Measurements from ENCODE around the gene SLC5A9.

SLC5A9 gene

DNA sequence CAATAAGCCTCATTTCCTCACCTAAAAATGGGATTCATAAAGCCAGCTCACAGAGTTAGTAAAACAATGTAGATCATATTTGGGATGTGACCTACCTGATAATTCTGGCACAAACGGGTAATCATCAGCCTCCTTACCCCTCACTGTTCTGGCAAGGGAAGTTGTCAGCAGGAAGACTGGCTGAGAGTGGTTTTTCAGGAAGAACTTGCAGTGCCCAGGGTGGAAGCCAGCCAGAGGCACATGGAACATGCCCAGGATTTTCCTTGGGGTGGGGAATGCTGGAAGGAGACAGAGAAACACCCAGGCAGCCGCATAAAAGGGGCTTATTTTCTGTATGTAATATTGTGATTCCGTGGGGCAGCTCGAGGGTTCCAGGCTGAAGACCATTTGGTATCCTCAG lies 7.7 kb upstream of the SLC5A9 start:
- no peak for DNase-seq

DNA sequence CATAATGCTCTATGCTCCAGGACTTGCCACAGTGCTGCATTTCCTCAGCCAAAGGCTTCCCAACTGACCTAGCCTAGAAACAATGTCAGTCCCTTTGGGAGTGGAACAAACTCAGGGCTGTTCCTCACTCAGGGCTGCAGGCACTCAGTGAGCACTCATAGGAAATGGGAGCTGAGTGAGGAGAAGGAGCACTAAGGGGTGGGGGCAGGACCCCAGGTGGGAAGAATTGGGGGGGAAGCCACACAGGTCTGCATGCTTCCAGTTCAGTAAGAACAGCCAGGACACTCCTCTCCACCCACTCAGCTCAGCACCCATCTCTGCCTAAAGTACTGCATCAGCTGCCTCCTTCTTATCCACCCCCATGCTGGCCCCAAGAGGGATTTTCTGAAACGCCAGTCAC lies 7.3 kb upstream of the SLC5A9 start:
- DNase-seq = no peak

DNA sequence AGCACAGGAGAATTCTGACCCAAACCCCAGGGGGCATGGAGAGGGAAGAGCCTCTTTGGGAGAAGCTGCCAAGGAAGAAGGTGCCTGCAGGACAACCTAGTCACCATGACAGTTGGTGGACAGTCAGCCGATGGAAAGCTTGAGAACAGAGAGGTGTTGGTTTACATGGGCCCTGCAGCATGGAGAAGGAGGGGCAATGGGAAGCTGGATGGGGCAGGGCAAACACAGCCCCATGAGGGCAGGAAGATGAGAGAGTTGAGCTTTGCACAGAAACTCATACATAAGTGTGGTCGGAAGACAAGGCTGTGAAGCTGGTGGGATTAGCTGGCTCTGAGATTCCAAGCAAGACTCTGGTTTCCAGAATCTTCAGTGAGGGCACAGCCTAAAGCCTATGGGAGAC lies 6.6 kb upstream of the SLC5A9 start:
- no peak for DNase-seq

DNA sequence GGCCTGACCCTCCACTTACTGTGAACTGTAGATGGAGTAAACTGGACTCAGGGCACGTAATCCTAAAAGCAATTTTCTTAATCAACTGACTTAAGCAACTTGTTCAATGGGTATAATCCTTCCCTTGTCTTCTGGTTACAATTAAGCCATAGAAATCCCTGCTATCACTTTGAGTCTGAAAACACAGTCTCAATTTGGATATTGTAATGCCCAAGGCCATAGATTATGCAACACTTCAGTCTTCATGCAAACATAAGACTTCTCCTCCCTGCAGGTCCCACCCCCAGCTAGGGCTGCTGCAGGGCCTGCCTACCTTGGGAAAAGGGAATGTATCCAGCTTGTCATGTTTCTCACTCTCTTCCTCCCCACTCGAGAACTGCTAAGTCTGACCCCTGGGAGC lies 6.2 kb upstream of the SLC5A9 start:
- DNase-seq = no peak

DNA sequence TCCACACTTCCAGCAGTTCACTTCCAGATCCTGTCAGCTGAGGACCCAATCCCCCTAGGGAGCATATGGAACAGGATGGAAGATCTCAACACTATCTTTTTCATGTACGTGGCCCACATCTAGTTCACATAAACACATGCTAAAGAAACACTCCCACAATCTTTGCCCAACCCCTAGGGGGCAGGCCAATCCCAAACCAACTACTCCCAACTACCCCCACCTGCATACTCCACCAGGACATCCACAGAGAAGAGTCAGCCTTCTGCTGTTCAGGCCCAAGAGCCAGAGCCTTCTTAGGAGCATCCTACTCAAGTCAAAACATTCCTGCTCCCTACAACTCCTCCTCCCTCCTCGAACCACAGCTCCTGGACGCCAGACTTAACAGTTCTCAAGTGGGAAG lies 5.6 kb upstream of the SLC5A9 start:
- DNase-seq = no peak

DNA sequence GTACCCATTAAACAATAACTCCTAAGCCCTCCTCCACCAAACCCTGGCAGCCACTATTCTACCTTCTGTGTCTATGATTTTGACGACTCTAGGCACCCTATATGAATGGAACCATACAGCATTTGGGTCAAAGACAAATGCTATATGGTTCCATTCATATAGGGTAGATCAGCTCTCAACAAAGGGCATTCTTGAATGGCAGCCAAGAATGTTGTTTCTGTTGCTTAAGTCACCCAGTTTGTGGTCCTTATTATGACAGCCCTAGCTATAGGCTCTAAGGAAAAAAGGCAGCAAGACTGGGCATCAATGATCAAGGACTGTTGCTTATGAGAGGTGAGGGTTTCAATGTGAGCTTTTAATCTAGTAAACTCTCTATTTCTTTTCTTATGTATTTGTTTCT lies 4.7 kb upstream of the SLC5A9 start:
- no peak for DNase-seq

DNA sequence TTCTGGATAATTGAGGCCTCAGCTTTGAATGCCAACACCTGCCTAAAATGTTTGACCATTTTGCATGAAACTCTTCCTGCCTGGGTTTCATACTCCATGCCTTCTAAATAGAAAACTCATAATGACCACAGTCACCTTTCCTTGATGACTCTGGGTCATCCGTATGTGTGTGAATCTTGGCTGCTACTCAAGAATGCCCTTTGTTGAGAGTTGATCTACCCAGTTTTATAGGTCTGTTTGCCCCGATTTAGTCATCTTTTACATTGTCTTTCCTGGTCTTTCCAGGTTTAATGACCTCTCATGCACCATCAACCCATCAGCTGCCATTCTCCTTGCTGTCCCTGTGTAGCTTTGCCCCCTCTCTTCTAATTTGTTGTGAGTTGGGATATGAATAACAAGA lies 2.7 kb upstream of the SLC5A9 start:
- DNase-seq = no peak

DNA sequence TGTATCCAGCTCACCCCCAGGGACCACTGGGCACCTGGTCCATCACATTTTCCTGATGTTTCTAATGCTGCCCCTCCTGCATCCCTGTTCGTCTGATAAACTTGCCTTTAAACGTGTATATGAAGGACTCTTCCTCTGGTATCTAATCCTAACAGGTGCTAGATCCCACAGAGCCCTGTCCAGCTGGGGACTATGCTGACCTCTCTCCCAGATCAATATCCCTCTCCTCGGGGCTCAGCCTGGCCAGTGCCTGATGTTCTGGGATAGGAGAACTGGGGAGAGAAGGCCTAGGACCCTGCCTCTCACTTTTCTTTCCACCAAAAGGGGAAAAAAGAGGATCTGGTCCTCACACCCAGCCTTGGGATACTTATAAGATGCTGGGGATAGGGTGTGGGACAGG lies 1.4 kb upstream of the SLC5A9 start:
- no peak for DNase-seq

DNA sequence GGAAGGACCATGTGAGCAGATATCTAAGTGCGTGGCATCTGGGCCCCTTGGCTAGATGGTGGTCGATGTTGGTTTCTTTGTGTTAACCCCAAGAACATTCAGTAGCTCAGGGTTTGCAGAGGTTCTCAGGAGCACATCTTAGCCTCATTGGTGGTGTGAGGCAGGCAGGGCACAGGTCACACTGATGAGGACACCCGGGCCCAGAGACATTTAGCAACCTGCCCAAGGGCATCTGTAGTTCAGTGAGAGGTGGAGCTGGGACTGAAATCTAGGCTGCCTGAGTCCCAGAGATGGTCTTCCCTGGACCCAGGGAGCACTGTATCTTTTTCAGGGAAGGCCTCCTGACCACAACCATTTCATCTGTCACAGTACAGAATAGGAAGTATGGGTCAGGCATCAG lies 859 bp upstream of the SLC5A9 start:
- no peak for DNase-seq

DNA sequence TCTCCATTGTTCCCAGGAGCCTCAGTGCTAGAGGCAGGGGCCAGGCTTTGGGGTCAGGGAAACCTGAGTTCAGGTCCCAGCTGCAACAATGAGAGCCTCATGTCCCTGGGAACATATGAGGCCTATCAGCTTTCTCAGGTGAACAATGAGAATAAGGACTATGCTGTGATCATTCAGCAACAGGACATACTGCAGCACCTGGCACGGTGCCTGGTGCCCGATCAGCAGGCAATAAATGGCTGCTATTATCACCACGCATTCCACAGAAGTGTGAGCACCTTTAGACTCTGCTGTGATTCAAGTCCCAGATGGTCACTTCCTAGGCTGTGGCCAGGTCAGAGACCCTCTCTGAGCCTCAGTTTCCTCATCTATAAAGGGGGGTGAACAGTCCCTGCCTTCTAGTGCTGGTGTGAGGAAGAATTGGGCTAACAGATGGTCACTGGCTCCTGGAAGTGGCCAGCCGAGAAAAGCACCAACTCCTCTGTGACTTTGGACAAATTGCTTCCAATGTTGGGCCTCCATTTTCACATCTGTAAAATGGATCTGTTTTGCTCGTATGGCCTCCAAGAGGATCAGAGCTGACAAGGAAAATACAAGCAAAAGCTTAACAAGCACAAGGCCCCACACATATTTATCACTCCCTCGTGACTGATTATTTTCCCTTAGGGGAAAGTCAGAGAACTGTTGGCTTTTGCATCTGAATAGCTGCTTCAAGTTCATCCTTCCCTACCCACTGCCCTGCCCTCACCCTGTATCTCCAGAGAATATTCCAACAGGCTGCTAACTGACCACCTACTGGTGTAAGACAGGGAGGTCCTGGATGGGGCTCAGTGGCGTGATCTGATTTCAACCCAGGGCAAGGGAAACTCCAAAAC lies 1.1 kb downstream of the SLC5A9 start:
- DNase-seq = no peak

DNA sequence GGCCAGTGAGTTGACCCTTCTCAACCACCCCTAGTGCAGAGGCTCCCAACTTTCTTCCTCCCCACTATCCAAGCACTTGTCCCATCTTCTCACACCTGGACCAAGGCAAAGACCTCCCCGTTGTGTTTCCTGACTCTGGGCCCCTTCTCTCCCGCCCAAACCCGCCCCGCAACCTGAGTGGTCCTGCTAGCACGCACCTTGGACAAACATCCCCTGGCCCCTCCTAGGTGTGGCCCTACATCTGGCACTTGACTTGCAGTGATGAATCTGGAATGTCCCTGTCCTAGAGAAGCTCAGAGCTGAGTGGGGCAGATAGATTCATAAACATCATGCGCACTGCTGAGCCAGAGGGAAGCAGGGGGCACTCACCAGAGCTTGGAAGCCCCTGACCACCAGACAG lies 2.3 kb downstream of the SLC5A9 start:
- no peak for DNase-seq

DNA sequence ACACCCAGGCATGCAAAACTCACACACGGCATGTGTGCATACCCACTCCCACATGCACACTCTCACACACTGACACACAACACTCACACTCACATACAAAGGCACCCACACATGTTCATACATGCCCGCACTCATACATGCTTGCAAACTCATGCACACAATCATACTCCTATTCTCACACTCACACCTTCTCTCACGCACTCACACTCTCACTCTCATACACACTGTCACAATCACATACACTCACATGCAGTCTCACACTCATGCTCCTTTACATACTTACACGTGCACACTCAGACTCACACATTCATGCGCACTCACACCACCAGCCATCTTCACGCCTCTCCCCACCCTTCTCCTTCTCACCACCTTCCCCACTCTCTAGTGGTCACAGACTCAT lies 3.1 kb downstream of the SLC5A9 start:
- DNase-seq = no peak

DNA sequence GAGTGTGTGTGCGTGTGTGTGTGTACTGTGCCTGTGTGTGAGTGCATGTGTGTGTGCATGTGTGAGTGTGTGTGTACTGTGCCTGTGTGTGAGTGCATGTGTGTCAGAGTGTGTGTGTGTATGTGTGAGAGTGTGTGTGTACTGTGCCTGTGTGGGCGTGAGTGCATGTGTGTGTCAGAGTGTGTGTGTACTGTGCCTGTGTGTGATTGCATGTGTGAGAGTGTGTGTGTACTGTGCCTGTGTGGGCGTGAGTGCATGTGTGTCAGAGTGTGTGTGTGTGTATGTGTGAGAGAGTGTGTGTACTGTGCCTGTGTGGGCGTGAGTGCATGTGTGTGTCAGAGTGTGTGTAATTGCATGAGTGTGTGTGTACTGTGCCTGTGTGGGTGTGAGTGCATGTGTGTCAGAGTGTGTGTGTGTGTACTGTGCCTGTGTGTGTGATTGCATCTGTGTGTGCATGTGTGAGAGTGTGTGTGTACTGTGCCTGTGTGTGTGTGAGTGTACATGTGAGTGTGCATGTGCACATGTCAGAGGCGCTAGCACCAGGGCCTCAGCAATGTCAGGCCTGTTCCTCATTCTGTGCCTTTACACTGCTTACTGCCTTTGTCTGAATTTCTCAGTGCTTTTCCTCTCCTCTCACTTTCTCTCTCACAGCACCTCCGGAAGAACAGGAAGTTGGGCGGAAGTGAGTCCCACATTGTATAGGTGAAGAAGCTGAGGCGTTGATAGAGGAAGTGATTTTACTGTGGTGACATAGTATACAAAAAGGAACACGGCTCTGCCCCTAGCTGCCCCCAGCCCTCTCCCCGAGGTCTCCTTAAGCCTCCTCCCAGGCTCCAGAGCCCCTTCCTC lies 4.9 kb downstream of the SLC5A9 start:
- peak; percentile 30 for DNase-seq

DNA sequence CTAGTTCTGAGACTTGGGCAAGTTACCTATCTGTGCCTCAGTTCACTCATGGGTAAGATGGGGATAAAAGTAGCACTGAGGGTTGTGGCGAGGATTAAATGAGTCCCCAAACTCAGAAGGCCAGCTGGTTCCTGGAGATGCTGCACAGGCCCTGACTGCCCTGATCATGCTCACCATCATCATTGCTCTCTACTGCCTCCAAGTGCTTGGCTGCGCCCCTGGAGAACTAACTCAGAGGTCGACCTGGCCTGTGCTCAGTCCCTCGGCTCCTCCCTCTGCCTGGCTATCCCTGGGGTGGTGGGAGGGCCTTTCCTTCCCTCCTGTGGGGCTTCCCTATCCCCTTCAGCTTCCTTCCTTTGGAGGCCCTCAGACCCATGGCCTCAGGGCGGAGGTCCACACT lies 5.6 kb downstream of the SLC5A9 start:
- no peak for DNase-seq

DNA sequence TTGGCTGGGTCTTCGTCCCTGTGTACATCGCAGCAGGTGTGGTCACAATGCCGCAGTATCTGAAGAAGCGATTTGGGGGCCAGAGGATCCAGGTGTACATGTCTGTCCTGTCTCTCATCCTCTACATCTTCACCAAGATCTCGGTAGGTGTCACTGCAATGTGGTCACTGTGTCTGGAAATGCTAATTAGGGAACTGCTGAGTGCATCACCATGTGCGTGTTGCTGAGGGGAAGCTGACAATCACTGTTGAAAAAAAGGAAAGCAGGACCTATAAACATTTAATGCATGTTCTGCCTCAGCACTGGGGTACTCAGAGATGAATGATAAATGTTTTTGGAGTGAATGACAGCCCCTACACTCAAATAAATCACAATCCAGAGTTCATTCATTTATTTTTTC lies 6.8 kb downstream of the SLC5A9 start:
- DNase-seq = no peak

DNA sequence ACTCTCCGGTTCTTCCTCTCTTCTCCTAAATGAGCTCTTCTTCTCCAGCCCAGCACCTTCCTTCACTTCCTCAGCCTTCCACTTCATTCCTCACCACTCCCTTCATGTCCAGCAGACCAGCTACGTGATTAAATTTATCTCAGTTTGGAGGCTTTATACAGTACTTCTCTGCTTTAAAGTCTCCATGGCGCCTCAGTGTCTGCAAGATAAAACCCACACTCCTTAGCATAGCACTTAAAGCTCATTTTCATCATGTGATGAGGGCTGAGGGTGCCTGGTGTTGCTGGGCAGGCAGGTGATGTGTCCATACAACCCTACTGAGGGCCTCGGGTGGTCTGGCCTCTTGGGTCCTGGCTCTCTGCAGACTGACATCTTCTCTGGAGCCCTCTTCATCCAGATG lies 7.7 kb downstream of the SLC5A9 start:
- DNase-seq = no peak

DNA sequence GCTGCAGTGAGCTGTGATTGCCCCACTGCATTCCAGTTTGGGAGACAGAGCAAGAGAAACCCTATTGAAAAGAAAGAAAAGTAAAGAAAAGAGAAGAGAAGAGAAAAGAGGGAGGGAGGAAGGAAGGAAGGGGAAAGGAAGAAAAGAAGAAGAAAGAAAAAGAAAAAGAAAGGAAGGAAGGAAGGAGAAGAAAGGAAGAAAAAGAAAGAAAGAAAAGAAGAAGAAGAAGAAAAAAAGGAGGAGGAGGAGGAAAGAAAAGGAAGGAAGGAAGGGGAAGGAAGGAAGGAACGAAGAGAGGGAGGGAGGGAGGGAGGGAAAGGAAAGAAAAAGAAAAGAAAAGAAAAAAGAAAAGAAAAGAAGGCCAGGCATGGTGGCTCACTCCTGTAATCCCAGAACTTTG lies 10.2 kb downstream of the SLC5A9 start:
- DNase-seq = no peak

DNA sequence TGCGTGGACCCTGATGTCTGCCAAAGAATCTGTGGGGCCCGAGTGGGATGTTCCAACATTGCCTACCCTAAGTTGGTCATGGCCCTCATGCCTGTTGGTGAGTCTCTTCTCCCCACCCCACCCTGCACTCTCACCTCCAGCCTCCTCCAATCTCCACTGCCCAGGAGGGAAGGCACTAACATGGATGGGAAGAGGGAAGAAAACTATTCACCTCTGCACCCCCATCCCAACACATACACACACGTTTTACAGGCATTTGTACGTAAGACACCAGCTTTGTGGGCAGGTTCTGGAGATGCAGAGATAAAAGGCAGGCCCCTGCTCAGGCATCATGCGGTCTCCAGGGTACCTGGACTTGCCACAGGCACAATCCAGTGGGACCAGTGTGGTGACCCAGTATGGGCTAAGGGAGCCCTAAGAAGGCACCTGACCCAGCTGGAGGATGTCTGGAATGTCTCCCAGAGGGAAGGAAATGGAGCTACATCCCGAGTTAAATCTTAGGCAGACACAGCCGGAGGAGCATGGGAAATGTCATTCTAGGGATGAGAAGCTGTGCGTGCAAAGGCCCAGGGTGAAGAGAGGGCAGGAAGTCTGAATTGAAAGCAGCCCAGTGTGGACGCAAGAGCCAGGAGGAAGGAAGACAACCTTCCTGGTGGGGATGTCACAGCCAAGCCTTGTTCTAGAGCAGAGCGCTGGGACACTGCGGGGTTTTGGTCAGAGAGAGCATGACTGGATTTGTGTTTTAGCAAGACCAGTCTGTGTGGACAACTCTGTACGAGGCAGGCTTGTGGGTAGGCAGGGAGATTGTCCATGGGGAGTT lies 11.4 kb downstream of the SLC5A9 start:
- DNase-seq = no peak

DNA sequence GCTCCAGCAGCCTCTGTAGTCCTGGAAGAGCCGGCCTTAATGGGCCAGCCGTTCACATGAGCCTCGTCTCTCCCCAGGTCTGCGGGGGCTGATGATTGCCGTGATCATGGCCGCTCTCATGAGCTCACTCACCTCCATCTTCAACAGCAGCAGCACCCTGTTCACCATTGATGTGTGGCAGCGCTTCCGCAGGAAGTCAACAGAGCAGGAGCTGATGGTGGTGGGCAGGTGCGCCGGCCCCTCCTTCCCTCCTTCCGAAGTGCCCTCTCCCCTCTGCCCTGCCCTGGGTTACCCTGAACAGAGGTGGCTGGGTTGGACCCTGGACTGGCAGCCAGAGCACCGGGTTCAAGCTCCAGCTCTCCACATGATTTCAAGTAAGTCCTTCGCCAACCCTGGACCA lies 13.1 kb downstream of the SLC5A9 start:
- DNase-seq = no peak

DNA sequence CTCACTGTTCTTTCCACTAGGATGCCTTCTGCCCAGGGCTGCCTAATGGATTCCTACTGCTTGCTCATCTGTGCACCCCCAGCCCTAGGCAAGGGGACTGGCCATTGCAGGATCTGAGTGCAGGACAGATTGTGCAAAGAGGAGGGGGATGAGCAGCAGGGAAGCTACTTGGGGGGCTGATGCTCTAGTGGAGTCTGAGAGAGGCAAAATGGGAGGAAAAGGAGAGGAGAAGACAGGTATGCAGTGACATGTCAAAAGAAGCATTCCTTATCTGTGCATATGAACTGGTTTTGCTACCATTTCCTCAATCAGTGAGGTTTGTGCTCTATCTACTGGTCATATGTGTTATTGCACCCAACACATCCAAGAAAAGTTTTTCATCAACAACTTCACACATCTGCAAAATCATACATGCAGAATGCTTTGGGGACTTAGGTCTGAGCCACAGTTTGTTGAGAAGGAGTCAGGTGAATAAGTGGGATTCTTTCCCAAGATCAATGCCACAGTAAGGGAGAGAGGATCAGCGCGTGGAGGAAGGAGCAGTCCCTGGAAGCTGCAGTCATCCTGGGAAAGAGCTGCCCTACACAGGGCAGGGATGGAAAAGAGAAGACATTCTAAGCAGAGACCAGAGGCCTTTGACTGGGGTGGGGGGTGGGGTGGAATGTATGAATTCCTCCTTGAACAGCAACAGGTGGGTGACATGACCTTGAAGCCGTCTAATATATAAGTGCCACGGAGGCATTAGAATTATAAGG lies 14.4 kb downstream of the SLC5A9 start:
- DNase-seq = peak; percentile 42

DNA sequence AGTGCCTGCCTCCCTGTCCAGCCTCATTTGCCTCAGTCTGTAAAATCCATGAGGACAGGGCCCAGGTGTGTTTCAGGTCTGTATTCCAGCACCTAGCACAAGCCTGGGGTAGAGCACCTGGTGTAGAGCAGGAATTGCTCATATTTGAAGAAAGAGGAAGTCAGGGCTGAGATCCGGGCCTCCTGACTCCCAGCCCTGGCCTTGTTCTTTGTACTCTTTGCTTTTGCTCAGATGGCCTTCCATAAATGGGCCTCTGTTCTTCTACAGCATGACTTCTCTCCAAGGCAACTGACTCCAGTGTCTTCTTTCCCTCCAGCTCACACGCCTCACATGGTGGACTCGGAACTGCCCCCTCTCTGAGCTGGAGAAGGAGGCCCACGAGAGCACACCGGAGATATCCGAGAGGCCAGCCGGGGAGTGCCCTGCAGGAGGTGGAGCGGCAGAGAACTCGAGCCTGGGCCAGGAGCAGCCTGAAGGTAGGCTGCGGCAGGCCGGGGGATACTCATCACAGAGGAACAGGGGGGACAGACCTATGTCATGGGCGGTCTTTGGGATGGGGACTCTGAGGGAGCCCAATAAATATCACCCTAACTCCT lies 19.7 kb downstream of the SLC5A9 start:
- DNase-seq = no peak

DNA sequence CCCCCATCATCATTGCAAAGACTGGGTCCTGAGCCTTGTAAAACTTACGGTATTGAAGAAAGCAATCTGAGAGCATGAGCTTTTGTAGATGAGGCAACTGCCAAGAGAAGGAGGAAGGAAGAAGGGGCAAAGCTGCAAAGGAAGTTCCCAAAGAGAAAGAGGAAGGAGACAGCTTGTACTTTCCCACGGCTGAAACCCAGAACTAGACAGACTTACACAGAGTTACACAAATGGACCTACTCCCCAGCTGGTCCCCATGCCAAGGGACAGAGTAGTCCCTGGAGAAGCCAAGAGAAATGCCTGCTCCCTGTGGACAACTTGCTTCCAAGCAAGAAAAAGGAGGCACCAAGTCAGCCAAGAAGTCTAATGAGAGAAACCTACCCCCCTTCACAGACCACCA lies 22.6 kb downstream of the SLC5A9 start:
- no peak for DNase-seq
